ENCODE measurements around the gene FDX2.

DNA sequence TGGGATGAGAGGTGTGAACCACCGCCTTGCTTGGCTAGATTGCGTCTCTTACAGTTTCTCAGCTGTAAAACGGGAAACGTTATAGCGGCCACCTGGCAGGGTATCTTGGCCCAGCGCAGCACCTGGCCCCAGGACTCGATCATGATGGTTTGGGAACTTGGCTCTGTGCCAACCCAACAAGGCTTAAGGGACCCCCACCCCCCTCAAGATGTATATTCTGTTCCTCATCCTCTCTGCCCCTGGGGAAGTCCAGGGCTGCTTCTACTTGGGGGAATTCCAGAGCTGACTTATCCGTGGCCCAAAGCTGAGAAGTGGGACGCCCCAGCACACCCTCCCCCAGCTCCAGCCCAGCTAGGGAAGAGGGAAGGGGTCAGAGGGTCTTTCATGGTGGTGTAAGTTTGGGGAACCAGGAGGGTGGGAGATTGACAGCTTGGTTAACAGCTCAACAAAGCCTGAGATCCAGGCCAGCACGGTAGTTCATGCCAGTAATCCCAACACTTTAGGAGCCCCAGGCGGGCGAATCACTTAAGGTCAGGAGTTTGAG lies 44.2 kb downstream of the FDX2 start:
- TF ChIP-seq CTCF (IDR thresholded peaks at IDR 0.05; ENCODE audit: low read depth, low read length, missing input control), result no peak
- TF ChIP-seq EGR1 (IDR thresholded peaks at IDR 0.05; ENCODE audit: low read depth in 2 of 2), result no peak
- TF ChIP-seq GABPA (IDR thresholded peaks at IDR 0.05 in 1 of 2, conservative IDR thresholded peaks at IDR 0.05 in 1 of 2), result no peak
- TF ChIP-seq TAF1 (conservative IDR thresholded peaks at IDR 0.05), result no peak
- no peak for TF ChIP-seq MAX (IDR thresholded peaks at IDR 0.05)
- TF ChIP-seq ATF3 (IDR thresholded peaks at IDR 0.05), result no peak
- TF ChIP-seq JUND (IDR thresholded peaks at IDR 0.05), result no peak
- TF ChIP-seq YY1 (IDR thresholded peaks at IDR 0.05), result no peak
- no peak for TF ChIP-seq RXRA (IDR thresholded peaks at IDR 0.05)
- TF ChIP-seq SP1 (IDR thresholded peaks at IDR 0.05), result no peak
- no peak for TF ChIP-seq HNF4G (IDR thresholded peaks at IDR 0.05)
- TF ChIP-seq, protein P1, sequence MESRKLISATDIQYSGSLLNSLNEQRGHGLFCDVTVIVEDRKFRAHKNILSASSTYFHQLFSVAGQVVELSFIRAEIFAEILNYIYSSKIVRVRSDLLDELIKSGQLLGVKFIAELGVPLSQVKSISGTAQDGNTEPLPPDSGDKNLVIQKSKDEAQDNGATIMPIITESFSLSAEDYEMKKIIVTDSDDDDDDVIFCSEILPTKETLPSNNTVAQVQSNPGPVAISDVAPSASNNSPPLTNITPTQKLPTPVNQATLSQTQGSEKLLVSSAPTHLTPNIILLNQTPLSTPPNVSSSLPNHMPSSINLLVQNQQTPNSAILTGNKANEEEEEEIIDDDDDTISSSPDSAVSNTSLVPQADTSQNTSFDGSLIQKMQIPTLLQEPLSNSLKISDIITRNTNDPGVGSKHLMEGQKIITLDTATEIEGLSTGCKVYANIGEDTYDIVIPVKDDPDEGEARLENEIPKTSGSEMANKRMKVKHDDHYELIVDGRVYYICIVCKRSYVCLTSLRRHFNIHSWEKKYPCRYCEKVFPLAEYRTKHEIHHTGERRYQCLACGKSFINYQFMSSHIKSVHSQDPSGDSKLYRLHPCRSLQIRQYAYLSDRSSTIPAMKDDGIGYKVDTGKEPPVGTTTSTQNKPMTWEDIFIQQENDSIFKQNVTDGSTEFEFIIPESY (IDR thresholded peaks at IDR 0.05), result no peak
- TF ChIP-seq RAD21 (IDR thresholded peaks at IDR 0.05), result no peak
